Measurements from ENCODE around the gene TCEA3.

- no peak for TF ChIP-seq POLR2A (IDR thresholded peaks at IDR 0.05)
- no peak for TF ChIP-seq CTCF (IDR thresholded peaks at IDR 0.05)
Observed at GRCh38 chr1:23444596-23445390, 20.2 kb upstream of the TCEA3 start.
